GM12801 (cell line): Measurements from ENCODE around the gene ZNF26.

Experiments used
- CTCF ChIP-seq: IDR thresholded peaks from one replicate; pipeline ENCODE4 v1.5.1; 2011; ENCODE audit warnings: control low read depth; ENCODE audit not compliant: insufficient read length; ENCODE audit errors: extremely low read depth

ZNF26 gene

GRCh38 chr12:132986001-132986884 is at the start of gene ZNF26:
Gene ZNF26, plus strand, starts transcription at chr12:132986367. Its CDS starts 474 bp downstream, at chr12:132986841.
- TF ChIP-seq CTCF, result no peak

- TF ChIP-seq CTCF, result no peak
Observed at GRCh38 chr12:132937476-132937875, 48.7 kb upstream of the ZNF26 start.

GRCh38 chr12:132940071-132940719 is 46.0 kb upstream of the ZNF26 start:
- TF ChIP-seq CTCF, result no peak

GRCh38 chr12:132941336-132941954 is 44.7 kb upstream of the ZNF26 start:
- no peak for TF ChIP-seq CTCF

- TF ChIP-seq CTCF, result no peak
Observed at GRCh38 chr12:132942611-132943010, 43.6 kb upstream of the ZNF26 start.

- no peak for TF ChIP-seq CTCF
Observed at GRCh38 chr12:132945806-132946205, 40.4 kb upstream of the ZNF26 start.

- no peak for TF ChIP-seq CTCF
Observed at GRCh38 chr12:132946246-132946820, 39.8 kb upstream of the ZNF26 start.
